BLaER1 (cell line): Measurements from ENCODE around the gene ENO1.

Source experiments
- H3K27ac ChIP-seq: shearing (Covaris generic); formaldehyde crosslinking; 2 replicates; pipeline ENCODE4 v1.8.1; 2022
- H3K27me3 ChIP-seq: shearing (Covaris generic); formaldehyde crosslinking; 2 replicates; pipeline ENCODE4 v1.8.1; 2022
- H3K36me3 ChIP-seq: shearing (Covaris generic); formaldehyde crosslinking; 2 replicates; pipeline ENCODE4 v1.8.1; 2022
- H3K4me1 ChIP-seq: shearing (Covaris generic); formaldehyde crosslinking; 2 replicates; pipeline ENCODE4 v1.8.1; 2022
- H3K4me2 ChIP-seq: shearing (Covaris generic); formaldehyde crosslinking; 2 replicates; pipeline ENCODE4 v1.8.1; 2022
- H3K4me3 ChIP-seq: shearing (Covaris generic); formaldehyde crosslinking; 2 replicates; pipeline ENCODE4 v1.8.1; 2022
- H3K9ac ChIP-seq: shearing (Covaris generic); formaldehyde crosslinking; 2 replicates; pipeline ENCODE4 v1.8.1; 2022
- H3K9me3 ChIP-seq: shearing (Covaris generic); formaldehyde crosslinking; 2 replicates; pipeline ENCODE4 v1.8.1; 2022
- H4K20me1 ChIP-seq: shearing (Covaris generic); formaldehyde crosslinking; 2 replicates; pipeline ENCODE4 v1.8.1; 2022
- Cebpa-rat ChIP-seq: shearing (Covaris generic); IDR thresholded peaks from 2 replicates; pipeline ENCODE4 v1.8.1; 2022

Gene ENO1

GRCh38 chr1:8813991-8814390 lies 64.5 kb downstream of the ENO1 start:
- peaks cover 68% of the 10 kb centered on the region for H3K4me1 ChIP-seq
- no peak for TF ChIP-seq Cebpa-rat

GRCh38 chr1:8813016-8813763 lies 65.3 kb downstream of the ENO1 start:
- Histone ChIP-seq H4K20me1 (peaks cover 74% of the 10 kb centered on the region), H3K9ac (no peak overlapping the region), H3K27me3 (no peaks in the 10 kb centered on the region), H3K27ac (no peak overlapping the region), H3K36me3 (peaks cover 4% of the 10 kb centered on the region; the same call in 1 of the 2 replicates), H3K4me3 (no peak overlapping the region), H3K4me1 (peaks cover 68% of the 10 kb centered on the region), H3K9me3 (no peaks in the 10 kb centered on the region), H3K4me2 (peak overlapping the region; percentile 92)
- no peak for TF ChIP-seq Cebpa-rat

More at GRCh38 chr1:8813991-8814390, 64.5 kb downstream of the ENO1 start:
- peak overlapping the region; percentile 93; the same call in 1 of the 2 replicates for H3K9ac ChIP-seq
- H3K36me3 ChIP-seq, result peaks cover 4% of the 10 kb centered on the region; the same call in 1 of the 2 replicates
- H4K20me1 ChIP-seq, result peaks cover 66% of the 10 kb centered on the region
- no peak overlapping the region for H3K4me3 ChIP-seq
- H3K27me3 ChIP-seq, result no peaks in the 10 kb centered on the region
- no peak overlapping the region for H3K27ac ChIP-seq
- no peaks in the 10 kb centered on the region for H3K9me3 ChIP-seq
- H3K4me2 ChIP-seq, result peak overlapping the region; percentile 92

- no peak overlapping the region for H3K9ac ChIP-seq
- H3K27me3 ChIP-seq, result no peaks in the 10 kb centered on the region
- peaks cover 7% of the 10 kb centered on the region; the same call in 1 of the 2 replicates for H3K36me3 ChIP-seq
- no peak overlapping the region; the same call in 1 of the 2 replicates for H3K4me2 ChIP-seq
- H3K9me3 ChIP-seq, result no peaks in the 10 kb centered on the region
- TF ChIP-seq Cebpa-rat, result no peak
- no peak overlapping the region for H3K4me3 ChIP-seq
- H3K27ac ChIP-seq, result no peak overlapping the region
- peaks cover 85% of the 10 kb centered on the region for H4K20me1 ChIP-seq
- peaks cover 77% of the 10 kb centered on the region for H3K4me1 ChIP-seq
Observed at GRCh38 chr1:8812081-8812480, 66.4 kb downstream of the ENO1 start.
